Calu3 (cell line): Measurements from ENCODE around the gene GPALPP1. TPM values are rescaled to one million over a fixed set of nuclear protein-coding genes. Genes with fewer than 3 reads are reported as not detected.
A peak's percentile ranks its signal among the peaks of the same experiment; 100 is the strongest.

Source experiments
- BruUV-seq: library from RNA; stranded (reverse); fragments of 400-500 nt; replicated peaks from 2 replicates; lab custom pipeline; 2021; lab: Mats Ljungman, UMichigan
- CTCF ChIA-PET: fragments of 300-600 bp; sonication (Branson Sonifier 250); formaldehyde crosslinking; loops from one replicate; lab custom pipeline; 2022; ENCODE audit warnings: antibody characterized with exemption; lab: Charles Lee
- DNase-seq: peaks from one replicate; pipeline ENCODE4 v3.0.0; 2022
- H3K27ac Mint-ChIP-seq: one replicate; pipeline ENCODE4 v1.8.0; 2022; ENCODE audit warnings: mixed read lengths; ENCODE audit not compliant: unreplicated experiment
- H3K27me3 Mint-ChIP-seq: one replicate; pipeline ENCODE4 v1.8.0; 2022; ENCODE audit warnings: mixed read lengths; ENCODE audit not compliant: unreplicated experiment
- H3K36me3 Mint-ChIP-seq: one replicate; pipeline ENCODE4 v1.8.0; 2022; ENCODE audit warnings: mild to moderate bottlenecking, moderate library complexity, mixed read lengths; ENCODE audit not compliant: insufficient read depth, unreplicated experiment
- H3K4me1 Mint-ChIP-seq: one replicate; pipeline ENCODE4 v1.8.0; 2022; ENCODE audit warnings: mild to moderate bottlenecking, low read depth, mixed read lengths; ENCODE audit not compliant: unreplicated experiment
- H3K4me3 Mint-ChIP-seq: one replicate; pipeline ENCODE4 v1.8.0; 2022; ENCODE audit warnings: mild to moderate bottlenecking, low read depth, moderate library complexity, mixed read lengths; ENCODE audit not compliant: unreplicated experiment
- H3K9me3 Mint-ChIP-seq: one replicate; pipeline ENCODE4 v1.8.0; 2022; ENCODE audit warnings: low read depth, mixed read lengths; ENCODE audit not compliant: unreplicated experiment
- intact Hi-C: fragments of 100-400 bp; cut with micrococcal nuclease; formaldehyde crosslinking; loops from one replicate; pipeline ENCODE4 v1.10.0; 2022; ENCODE audit not compliant: unreplicated experiment
- total RNA-seq: library from RNA; stranded (reverse); gene quantifications from 2 replicates; pipeline ENCODE4 v1.2.3, GENCODE V29; 2022
- TF ChIP-seq, protein P1 (sequence below): fragments of 200-600 bp; IDR thresholded peaks from one replicate; pipeline ENCODE4 v1.8.0; 2022; ENCODE audit warnings: antibody characterized with exemption; ENCODE audit not compliant: unreplicated experiment

Gene GPALPP1
- total RNA-seq, 1 experiment from 2014 or later: 21.7 TPM

DNA sequence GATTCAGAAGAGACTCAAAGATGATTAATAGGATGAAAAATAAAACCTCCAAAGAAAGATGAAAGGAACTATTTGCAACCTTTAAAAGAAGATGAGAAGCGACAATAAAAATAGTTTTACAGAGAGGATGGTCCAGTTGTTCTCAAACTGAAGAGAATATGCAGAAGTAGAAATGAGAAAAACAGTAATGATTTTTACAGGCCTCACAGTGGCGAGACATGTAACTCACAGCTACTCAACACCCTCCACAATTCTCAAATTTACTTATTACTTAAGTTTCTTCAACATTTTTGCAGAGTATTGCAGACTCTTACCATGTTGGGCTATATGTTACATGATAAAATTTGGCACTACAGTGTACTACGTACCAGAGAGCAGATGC lies 20.9 kb upstream of the GPALPP1 start:
- CTCF ChIA-PET: no interaction called here
- no peak overlapping the region for H3K4me3 Mint-ChIP-seq
- TF ChIP-seq, protein P1, sequence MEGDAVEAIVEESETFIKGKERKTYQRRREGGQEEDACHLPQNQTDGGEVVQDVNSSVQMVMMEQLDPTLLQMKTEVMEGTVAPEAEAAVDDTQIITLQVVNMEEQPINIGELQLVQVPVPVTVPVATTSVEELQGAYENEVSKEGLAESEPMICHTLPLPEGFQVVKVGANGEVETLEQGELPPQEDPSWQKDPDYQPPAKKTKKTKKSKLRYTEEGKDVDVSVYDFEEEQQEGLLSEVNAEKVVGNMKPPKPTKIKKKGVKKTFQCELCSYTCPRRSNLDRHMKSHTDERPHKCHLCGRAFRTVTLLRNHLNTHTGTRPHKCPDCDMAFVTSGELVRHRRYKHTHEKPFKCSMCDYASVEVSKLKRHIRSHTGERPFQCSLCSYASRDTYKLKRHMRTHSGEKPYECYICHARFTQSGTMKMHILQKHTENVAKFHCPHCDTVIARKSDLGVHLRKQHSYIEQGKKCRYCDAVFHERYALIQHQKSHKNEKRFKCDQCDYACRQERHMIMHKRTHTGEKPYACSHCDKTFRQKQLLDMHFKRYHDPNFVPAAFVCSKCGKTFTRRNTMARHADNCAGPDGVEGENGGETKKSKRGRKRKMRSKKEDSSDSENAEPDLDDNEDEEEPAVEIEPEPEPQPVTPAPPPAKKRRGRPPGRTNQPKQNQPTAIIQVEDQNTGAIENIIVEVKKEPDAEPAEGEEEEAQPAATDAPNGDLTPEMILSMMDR: no peak
- no peak overlapping the region for H3K27ac Mint-ChIP-seq
- no TSS peak for BruUV-seq
- intact Hi-C loops: no loop called here
- peaks cover 12% of the 10 kb centered on the region for H3K36me3 Mint-ChIP-seq
- DNase-seq: no peak
- no peaks in the 10 kb centered on the region for H3K27me3 Mint-ChIP-seq
- no peaks in the 10 kb centered on the region for H3K9me3 Mint-ChIP-seq
- H3K4me1 Mint-ChIP-seq: no peaks in the 10 kb centered on the region

DNA sequence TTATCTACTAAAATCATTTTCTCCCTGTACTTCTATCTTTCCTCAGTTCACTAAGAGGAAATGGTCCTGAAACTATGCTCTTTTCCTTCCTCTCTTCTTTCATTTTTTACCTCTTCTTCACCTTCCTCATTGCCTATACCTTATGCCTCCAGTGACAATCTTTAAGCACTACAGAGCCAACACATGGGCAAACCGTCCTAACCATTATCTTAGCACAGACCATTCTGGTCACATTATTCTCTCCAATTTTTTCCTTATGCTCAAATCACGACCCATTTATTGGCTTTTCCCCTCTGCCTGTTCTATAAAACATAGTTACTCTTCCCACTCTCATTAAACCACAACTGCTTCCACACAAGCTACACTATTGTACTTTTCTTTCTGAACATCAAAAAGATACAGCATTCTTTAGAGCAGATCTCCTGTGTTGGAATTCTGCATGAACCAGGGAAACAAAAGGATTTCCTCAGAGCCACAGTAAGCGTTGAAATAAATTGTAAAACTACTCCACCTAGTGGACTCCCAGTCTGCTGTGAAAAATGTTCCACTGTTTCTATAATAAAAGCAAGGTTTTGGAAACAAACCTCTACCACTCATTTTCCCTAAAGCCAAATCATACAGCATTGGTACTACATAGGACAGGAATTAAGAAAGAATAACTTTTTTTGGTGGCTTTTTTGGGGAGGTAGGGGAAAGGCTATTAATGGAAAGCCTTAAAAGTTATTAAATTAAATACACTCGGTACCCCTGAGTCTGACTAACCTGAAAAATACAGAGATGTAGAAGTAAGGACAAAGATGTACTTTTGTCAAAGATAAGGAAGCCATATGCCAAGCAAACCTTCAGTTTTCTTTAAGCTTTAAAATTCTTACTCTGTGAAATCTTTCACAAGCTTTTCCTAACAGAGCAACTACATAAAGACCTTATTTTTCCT lies 19.5 kb upstream of the GPALPP1 start:
- H3K9me3 Mint-ChIP-seq: no peaks in the 10 kb centered on the region
- CTCF ChIA-PET: interaction anchor here (0.6 kb wide), 1 partner anchor 34 kb away, joined by 5 read pairs; no protein-coding TSS in a partner anchor
- H3K4me3 Mint-ChIP-seq: no peak overlapping the region
- intact Hi-C loops: loop anchor here (2.0 to 5.0 kb wide), 2 partner anchors 337 to 487 kb away; no protein-coding TSS in a partner anchor
- peaks cover 11% of the 10 kb centered on the region for H3K36me3 Mint-ChIP-seq
- no peaks in the 10 kb centered on the region for H3K4me1 Mint-ChIP-seq
- BruUV-seq: no TSS peak
- TF ChIP-seq, protein P1: peak; percentile 36
- no peaks in the 10 kb centered on the region for H3K27me3 Mint-ChIP-seq
- DNase-seq: no peak
- H3K27ac Mint-ChIP-seq: no peak overlapping the region

DNA sequence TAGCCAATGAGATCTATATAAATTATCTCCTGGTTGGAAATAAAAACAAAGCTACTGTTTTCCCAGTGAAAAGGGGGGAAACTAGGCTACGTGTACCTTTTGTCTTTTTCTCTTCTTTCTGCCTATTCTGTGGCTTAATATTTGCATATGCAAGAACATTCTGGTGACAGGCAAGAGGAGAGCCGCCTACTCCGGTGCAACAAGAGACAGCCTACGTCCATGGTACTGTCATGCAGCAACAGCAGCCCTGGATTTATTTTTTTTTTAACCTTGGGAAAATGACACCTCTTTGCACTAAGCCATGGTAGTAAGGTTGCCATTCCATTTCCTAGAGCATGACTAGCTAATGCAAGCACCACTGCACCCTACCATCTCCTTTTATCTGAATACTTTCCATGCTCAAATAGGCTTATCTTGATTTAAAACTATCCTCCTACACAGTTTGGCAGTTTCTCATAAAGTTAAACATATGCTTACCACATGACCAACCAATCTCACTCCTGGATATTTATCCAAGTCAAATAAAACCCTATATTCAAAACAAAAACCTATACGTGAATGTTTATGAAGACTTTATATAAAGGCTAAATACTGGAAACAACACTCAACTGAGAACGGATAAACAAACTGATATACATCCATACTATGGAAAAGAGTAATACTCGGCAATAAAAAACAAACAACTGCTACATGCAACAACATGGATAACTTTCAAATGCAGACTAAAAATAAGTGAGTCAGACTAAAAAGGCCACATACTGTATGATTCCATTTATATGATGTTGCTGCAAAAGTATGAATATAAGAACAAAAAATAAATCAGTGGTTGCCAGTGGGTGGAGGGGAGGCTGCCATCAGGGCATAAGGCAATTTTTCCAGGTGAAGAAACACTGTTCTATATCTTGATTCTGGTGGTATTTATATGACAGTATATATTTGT lies 17.4 kb upstream of the GPALPP1 start:
- CTCF ChIA-PET: no interaction called here
- no peak overlapping the region for H3K27ac Mint-ChIP-seq
- no peaks in the 10 kb centered on the region for H3K4me1 Mint-ChIP-seq
- DNase-seq: no peak
- no peaks in the 10 kb centered on the region for H3K9me3 Mint-ChIP-seq
- intact Hi-C loops: loop anchor here (2.0 to 5.0 kb wide), 2 partner anchors 335 to 489 kb away; no protein-coding TSS in a partner anchor
- no peak overlapping the region for H3K4me3 Mint-ChIP-seq
- peaks cover 4% of the 10 kb centered on the region for H3K36me3 Mint-ChIP-seq
- H3K27me3 Mint-ChIP-seq: no peaks in the 10 kb centered on the region
- TF ChIP-seq, protein P1: no peak
- no TSS peak for BruUV-seq

DNA sequence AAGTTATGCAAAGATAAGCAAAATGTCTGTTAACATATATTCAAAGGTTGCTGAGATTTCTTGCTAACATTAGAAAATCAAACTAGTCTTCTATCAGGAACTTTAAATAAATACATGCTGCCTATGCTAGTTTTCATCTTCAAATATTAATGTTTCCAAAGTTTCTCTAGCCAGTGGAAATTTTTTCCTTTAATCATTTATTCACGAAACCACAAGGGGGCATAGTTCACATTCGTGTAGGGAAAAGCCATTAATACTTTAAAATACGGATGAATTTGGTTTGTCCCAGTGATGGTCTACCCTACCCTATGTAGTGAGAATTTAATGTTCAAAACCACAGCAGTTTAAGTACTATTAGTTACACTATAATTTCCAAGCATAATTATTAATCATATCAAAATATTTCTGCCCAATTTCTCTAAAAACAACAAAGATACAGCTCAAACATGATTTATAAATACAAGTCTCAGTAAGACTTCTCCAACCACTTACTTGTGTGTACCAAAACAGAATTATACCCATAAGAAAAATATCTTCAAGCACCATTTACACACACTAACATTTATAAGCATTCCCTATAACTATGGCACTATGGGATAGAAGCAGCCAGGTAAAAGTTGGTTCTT lies 16.3 kb upstream of the GPALPP1 start:
- Mint-ChIP-seq H3K4me1 (no peaks in the 10 kb centered on the region), H3K4me3 (no peak overlapping the region), H3K27ac (no peak overlapping the region), H3K36me3 (peaks cover 3% of the 10 kb centered on the region), H3K27me3 (no peaks in the 10 kb centered on the region), H3K9me3 (no peaks in the 10 kb centered on the region)
- intact Hi-C loops: loop anchor here (5.0 kb wide), 1 partner anchor 334 kb away; no protein-coding TSS in a partner anchor
- TF ChIP-seq, protein P1: no peak
- DNase-seq: no peak
- no TSS peak for BruUV-seq
- CTCF ChIA-PET: no interaction called here
